ENCODE results near the gene ADSS1. TPM values are rescaled to one million over a fixed set of nuclear protein-coding genes. Genes with fewer than 3 reads are reported as not detected.

ADSS1 gene
- total RNA-seq, 1 donor from 2014 or later, result 226 TPM

GRCh38 chr14:104696671-104697316 lies 27.2 kb upstream of the ADSS1 start:
- ATAC-seq (no peak), DNase-seq (no peak)
- intact Hi-C loops (cut with micrococcal nuclease), result no loop called here

- intact Hi-C loops (cut with micrococcal nuclease), result no loop called here
- DNase-seq, result no peak
- no peak for ATAC-seq
Observed at GRCh38 chr14:104697317-104697703, 26.7 kb upstream of the ADSS1 start.

DNA sequence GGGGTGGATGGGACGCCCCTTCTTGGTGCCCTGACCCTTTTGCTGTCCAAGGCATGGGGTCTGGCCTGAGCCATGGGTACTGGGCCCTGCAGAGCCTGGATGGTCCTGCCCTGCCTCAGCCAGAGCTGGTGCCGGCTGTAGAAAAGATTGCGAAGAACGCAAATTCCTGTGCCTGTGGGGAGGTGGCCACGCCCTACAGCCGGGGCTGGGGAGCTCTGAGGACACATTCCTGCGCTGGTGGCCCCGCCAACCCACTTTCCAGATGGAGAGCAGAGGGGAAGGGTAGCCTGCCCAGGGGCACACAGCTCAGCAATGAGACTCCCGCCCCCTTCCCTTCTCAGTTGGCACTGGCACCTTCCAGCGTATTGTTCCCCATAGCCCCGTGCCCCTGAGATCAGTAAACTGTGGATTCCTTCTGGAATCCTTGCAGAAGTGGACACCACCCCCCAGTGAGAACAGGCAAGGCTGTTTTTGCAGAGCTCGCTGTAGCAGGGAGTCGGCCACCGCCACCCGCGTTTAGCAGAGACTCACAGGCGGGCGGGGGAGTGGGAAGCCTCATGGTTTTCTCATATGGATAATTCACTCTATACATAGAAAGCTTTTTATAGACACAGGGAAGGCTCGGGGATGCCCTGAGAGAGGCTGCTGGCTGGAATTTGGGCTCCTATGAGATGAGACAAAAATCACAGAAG lies 26.0 kb upstream of the ADSS1 start:
- ATAC-seq (peak; percentile 3), DNase-seq (no peak)
- intact Hi-C loops (cut with micrococcal nuclease), result no loop called here

GRCh38 chr14:104698688-104699425 lies 25.2 kb upstream of the ADSS1 start:
- intact Hi-C loops (cut with micrococcal nuclease), result no loop called here
- peak; percentile 78 for DNase-seq
- peak; percentile 51 for ATAC-seq

DNA sequence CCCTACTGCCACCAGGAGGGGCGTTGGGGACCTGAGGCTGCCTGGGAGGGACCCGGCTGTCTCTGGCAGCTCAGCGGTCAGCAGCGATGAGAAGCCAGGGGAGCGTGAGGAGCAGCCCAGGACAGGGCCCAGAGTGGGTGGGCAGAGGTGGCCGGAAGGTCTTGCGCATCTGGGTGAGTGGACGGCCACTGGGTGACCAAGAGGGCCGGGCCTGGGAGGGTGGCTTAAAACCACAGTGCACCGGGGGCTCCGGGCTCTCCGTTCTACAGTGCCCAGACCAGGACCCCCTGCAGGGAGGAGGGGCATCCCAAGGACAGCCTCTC lies 24.6 kb upstream of the ADSS1 start:
- intact Hi-C loops (cut with micrococcal nuclease), result no loop called here
- ATAC-seq (no peak), DNase-seq (no peak)

DNA sequence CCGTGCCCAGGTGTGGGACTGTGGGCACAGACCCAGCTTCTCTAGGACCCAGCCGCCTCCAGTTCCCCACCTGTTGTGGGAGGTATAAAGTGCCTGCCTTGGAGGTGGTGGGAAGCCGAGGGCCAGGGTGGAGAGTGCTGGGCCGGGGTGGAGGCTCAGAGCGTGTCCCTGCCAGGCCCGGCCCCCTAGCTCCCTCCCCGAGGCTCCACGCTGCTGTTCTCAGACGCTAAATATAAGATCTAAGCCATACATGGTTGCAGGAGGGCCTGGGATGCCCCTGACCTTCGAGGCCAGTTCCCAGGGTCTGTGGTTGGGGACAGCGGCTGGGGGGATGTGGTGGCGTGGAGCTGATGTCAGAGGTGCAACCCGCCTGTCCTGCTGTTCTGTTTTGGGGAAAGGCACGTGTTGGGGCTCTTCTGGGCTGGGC lies 23.8 kb upstream of the ADSS1 start:
- intact Hi-C loops (cut with micrococcal nuclease), result loop anchor here (10.0 kb wide), 1 partner anchor 45 kb away; no protein-coding TSS in a partner anchor
- DNase-seq, result no peak
- peak; percentile 47 for ATAC-seq

GRCh38 chr14:104700747-104701217 lies 23.2 kb upstream of the ADSS1 start:
- intact Hi-C loops (cut with micrococcal nuclease), result loop anchor here (10.0 kb wide), 1 partner anchor 46 kb away; no protein-coding TSS in a partner anchor
- DNase-seq (no peak), ATAC-seq (no peak)

- ATAC-seq (no peak), DNase-seq (no peak)
- intact Hi-C loops (cut with micrococcal nuclease), result loop anchor here (10.0 kb wide), 1 partner anchor 47 kb away; no protein-coding TSS in a partner anchor
Observed at GRCh38 chr14:104701383-104702076, 22.5 kb upstream of the ADSS1 start.

DNA sequence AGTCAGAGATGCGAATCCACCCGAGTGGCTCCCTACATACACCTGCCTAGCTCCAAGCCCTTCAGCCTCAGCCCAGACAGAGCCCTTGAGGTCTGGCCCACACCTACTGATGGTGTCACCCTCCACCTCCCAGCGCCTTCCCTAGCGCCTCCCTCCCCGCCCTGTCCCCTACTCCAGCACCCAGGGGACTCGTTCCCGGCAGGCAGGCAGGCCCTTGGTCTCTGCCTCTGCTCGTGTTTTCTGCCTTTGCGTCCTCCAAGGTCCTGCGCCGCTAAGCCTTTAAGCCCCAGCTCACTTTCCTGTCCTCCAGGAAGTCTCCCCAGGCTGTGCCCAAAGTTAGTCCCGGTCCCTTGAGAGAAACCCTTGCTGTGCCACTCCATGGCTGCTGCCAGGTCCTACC lies 21.9 kb upstream of the ADSS1 start:
- no peak for DNase-seq
- no peak for ATAC-seq
- intact Hi-C loops (cut with micrococcal nuclease), result loop anchor here (10.0 kb wide), 1 partner anchor 47 kb away; no protein-coding TSS in a partner anchor

DNA sequence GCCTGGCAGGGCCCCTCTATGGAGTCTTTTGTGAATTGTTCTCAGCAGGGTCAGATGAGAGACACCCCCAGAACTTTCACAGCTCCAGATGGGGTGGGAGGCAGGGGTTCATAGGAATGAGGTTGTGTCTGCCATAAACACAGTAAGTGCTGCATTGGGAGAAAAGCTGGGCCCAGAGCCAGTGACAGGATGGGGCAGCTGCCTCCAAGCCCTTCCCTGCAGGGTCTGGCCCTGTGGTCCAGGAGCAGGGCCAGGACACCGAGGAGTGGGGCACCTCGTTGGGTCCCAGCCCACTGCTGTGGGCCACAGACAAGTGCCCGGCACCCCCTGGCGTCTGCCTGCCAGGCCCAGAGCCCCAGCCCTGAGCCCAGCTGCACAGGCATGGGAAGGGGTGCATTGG lies 21.4 kb upstream of the ADSS1 start:
- no peak for DNase-seq
- no peak for ATAC-seq
- intact Hi-C loops (cut with micrococcal nuclease), result loop anchor here (10.0 kb wide), 1 partner anchor 48 kb away; no protein-coding TSS in a partner anchor

- intact Hi-C loops (cut with micrococcal nuclease), result loop anchor here (10.0 kb wide), 1 partner anchor 48 kb away; no protein-coding TSS in a partner anchor
- ATAC-seq (no peak), DNase-seq (no peak)
Observed at GRCh38 chr14:104703269-104703668, 20.8 kb upstream of the ADSS1 start.

DNA sequence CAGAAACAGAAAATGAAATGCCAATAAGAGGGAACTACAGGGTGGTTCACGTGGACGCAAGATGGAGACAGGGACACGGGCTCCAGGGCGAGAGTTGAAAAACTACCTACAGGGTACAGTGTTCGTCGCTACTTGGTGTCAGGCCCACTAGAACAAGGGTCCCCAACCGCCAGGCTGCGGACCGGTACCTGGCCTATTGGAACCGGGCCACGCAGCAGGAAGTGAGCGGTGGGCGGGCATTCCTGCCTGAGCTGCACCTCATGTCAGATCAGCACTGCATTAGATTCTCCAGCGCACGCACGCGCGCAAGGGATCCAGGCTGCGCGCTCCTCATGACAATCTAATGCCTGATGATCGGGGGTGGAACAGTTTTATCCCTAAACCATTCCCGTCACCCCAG lies 19.8 kb upstream of the ADSS1 start:
- no peak for ATAC-seq
- DNase-seq, result no peak
- intact Hi-C loops (cut with micrococcal nuclease), result loop anchor here (10.0 kb wide), 1 partner anchor 49 kb away; no protein-coding TSS in a partner anchor

GRCh38 chr14:104705340-104706047 lies 18.5 kb upstream of the ADSS1 start:
- DNase-seq, result no peak
- no peak for ATAC-seq
- intact Hi-C loops (cut with micrococcal nuclease), result loop anchor here (10.0 kb wide), 1 partner anchor 51 kb away; no protein-coding TSS in a partner anchor

DNA sequence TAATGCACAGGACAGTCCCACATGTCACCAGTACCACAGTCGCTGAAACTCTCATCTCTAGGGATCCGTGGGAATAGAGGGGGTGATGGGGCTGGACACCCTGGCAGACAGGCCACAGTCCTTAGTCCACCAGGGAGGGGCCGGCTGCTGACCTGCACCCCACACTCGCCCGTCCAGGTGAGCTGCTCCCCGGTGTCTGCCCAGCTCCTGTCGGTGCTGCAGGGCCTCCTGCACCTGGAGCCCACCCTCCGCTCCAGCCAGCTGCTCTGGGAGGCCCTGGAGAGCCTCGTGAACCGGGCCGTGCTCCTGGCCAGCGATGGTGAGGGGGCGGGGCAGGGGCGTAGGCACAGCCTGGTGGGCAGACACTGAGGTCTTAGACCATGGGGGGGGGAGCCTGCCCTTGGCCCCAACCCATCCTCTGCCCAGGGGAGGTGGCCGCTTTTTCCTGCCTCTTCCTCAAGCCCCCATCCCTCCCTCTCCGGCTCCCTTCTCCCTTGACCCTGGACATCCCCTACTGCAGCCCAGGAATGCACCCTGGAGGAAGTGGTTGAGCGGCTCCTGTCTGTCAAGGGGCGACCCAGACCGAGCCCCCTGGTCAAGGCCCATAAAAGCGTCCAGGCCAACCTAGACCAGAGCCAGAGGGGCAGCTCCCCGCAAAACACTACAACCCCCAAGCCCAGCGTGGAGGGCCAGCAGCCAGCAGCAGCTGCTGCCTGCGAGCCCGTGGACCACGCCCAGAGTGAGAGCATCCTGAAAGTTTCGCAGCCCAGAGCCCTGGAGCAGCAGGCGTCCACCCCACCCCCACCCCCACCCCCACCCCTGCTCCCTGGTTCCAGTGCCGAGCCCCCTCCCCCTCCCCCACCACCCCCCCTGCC lies 17.1 kb upstream of the ADSS1 start:
- ATAC-seq (no peak), DNase-seq (no peak)
- intact Hi-C loops (cut with micrococcal nuclease), result loop anchor here (10.0 kb wide), 1 partner anchor 52 kb away; no protein-coding TSS in a partner anchor

DNA sequence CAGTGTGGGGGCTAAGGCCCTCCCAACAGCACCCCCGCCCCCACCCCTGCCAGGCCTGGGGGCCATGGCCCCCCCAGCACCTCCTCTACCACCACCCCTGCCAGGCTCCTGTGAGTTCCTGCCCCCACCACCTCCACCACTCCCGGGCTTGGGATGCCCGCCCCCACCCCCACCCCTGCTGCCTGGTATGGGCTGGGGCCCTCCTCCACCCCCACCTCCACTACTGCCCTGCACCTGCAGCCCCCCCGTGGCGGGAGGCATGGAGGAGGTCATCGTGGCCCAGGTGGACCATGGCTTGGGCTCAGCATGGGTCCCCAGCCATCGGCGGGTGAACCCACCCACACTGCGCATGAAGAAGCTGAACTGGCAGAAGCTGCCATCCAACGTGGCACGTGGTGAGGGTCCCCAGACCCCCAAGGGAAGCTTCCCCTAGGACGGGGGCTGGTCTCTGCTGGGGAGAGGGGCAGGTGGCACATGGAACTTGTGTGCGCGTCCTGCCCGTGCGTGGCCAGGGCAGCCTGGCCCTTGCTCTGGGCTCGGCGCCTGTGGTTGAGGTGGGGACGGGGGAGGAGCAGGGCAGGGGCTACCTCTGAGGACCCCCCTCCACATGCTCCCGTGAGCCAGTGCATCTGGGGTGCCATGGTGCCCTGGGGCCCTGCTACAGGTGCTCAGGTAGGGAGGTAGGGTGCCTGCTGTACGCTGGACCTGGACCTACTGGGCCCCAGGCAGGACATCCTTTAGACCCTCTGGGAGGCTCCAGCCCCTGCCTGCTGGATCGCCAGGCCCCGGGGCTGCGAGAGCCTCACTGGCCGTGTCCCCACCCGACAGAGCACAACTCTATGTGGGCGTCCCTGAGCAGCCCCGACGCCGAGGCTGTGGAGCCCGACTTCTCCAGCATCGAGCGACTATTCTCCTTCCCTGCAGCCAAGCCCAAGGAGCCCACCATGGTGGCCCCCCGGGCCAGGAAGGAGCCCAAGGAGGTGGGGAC lies 16.1 kb upstream of the ADSS1 start:
- peak; percentile 2 for ATAC-seq
- no peak for DNase-seq
- intact Hi-C loops (cut with micrococcal nuclease), result loop anchor here (10.0 kb wide), 1 partner anchor 53 kb away; no protein-coding TSS in a partner anchor

GRCh38 chr14:104708606-104709268 lies 15.3 kb upstream of the ADSS1 start:
- DNase-seq (peak; percentile 84), ATAC-seq (peak; percentile 74)
- intact Hi-C loops (cut with micrococcal nuclease), result loop anchor here (10.0 kb wide), 1 partner anchor 54 kb away; no protein-coding TSS in a partner anchor

Measured in left ventricle myocardium superior (tissue), 1 donor.